Fibroblast of lung (primary cell): ENCODE measurements around the gene GALNT7.

ENCODE experiments used
- CTCF ChIP-seq, 2 donors: IDR thresholded peaks in 1 of 2; conservative IDR thresholded peaks in 1 of 2; 1 replicate in 1 of 2; 2 replicates in 1 of 2; pipeline ENCODE4 v1.5.1; 2011 to 2012; ENCODE audit warnings: low read length in 2 of 2, control low read depth in 1 of 2, inconsistent platforms in 1 of 2, low read depth in 1 of 2, mild to moderate bottlenecking in 1 of 2
- EZH2 ChIP-seq: IDR thresholded peaks from 2 replicates; pipeline ENCODE4 v1.5.1; 2012; ENCODE audit warnings: low read length, control low read depth, mild to moderate bottlenecking; ENCODE audit errors: missing control alignments

DNA sequence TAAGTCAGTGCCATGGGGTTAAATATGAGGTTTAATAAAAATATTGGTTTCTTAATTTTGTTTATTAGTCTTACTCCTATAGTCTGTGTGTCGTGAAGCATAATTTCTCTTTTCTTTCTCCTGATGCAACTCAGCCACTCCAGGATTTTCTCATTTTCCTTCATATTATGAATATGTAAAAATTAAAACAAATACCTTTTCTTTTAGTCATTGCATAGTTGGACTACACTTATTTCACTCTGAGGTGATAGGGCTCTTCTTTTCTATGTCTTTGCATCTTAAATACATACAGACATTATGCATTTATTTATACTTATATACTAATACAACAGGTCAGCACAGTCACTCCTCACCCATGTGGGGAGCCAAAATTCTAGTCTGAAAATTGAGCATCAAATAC lies 19.1 kb downstream of the GALNT7 start:
- TF ChIP-seq CTCF (conservative IDR thresholded peaks at IDR 0.05 in 1 of 2, IDR thresholded peaks at IDR 0.05 in 1 of 2; ENCODE audit: low read depth in 1 of 2, low read length in 2 of 2): no peak
- no peak for TF ChIP-seq EZH2
